Brain pericyte (primary cell): ENCODE data around the gene NTSR1.

Experiments
- DNase-seq: peaks from one replicate; pipeline ENCODE4 v3.0.0-alpha.2; 2012; ENCODE audit warnings: low read depth, low spot score

The NTSR1 gene

GRCh38 chr20:62800314-62801259 lies 92.0 kb downstream of the NTSR1 start:
- no peak for DNase-seq

DNA sequence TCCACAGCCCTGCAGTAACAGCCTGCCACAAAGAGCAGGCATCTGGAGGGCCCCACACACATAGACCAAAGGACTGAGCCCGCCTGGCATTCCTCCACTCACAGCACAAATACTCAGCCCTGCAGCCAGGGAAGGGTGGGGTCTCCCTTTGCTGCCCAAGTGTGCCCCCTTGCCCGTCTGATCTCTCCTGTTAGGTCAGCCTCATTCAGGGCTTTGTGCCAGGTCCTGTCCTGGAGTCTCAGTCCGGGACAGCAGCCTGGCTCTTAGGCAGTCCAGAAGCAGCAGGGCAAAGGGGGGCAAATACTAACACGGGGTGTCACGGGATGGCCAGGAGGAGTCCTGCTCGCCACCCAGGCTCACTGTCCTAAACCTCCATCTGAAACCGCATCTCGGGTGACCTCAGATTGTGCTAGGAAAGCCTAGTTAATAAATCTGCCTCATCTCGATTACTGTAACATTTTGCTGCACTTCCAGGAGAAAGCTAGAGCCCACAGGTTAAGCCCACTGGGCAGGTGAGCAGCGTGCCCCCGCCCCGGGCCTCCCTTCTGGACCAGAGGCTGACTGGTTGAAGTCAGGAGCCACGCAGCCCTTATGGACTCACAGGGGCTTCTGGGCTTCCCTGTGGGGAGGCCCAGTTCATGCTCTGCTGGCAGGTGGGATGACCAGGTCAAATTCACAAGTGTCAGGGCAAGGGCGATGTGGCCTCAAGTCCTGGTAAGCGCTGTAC lies 92.8 kb downstream of the NTSR1 start:
- DNase-seq = no peak

DNA sequence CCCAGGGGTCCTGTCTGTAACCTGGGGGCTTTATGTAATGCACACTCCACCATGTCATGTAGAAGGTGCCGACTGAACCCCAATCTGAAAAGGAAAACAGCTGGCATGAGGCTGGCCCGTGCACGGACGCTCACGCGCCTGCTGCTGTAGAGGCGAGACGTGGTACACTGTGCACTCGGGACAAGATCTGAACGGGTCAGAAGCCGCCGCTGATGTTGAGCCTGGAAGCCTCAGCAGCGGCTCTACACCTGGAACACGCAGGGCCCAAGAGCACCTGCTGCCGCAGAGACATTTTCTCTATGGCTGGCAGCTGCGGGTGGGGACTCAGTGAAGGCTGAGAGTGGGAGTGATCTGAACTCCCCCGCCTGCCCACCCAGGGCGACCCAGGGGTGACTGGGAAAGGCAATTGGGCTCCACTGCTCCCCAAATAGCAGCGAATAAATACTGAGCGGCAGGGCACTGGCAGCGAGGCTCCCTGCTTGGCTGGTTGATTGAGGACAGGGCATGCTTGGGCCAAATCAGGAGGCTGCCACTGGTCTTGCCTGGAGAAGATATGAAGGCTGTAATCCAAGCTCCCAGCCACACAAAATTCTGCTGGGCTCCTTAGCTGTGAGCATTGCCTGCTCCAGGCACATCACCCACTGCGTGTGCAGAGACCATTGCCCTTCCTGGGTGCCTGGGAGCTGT lies 93.5 kb downstream of the NTSR1 start:
- no peak for DNase-seq

- DNase-seq = no peak
These were observed 95.5 kb downstream of the NTSR1 start for GRCh38 chr20:62804021-62804626.

DNA sequence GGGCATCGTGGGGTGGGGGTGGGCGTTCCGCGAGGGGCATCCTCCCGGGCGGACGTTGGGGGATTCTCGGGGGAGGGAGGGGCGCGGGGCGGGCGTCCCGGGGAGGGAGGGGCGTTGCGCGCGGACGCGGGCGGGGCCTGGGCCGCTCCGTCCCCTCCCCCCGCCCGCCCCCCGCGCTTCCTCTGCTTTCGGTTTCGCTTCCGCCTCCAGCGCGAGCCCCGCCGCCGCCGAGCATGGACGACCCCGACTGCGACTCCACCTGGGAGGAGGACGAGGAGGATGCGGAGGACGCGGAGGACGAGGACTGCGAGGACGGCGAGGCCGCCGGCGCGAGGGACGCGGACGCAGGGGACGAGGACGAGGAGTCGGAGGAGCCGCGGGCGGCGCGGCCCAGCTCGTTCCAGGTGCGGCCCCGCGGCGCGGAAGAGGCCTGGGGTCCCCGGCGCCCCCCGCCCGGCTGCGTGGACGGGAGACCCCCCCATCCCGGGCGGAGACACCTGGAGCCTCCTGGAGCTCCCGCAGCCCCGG lies 96.1 kb downstream of the NTSR1 start, which contains the start of gene OGFR:
OGFR (plus strand) TSS at position 209 of the 528 bp plus-strand sequence; CDS start at position 234, 25 bp downstream.
- DNase-seq = no peak

GRCh38 chr20:62805155-62805710 lies 96.6 kb downstream of the NTSR1 start:
- no peak for DNase-seq

- DNase-seq = no peak
These were observed 97.2 kb downstream of the NTSR1 start for GRCh38 chr20:62805711-62806382.

- no peak for DNase-seq
These were observed 97.9 kb downstream of the NTSR1 start for GRCh38 chr20:62806383-62807050.

DNA sequence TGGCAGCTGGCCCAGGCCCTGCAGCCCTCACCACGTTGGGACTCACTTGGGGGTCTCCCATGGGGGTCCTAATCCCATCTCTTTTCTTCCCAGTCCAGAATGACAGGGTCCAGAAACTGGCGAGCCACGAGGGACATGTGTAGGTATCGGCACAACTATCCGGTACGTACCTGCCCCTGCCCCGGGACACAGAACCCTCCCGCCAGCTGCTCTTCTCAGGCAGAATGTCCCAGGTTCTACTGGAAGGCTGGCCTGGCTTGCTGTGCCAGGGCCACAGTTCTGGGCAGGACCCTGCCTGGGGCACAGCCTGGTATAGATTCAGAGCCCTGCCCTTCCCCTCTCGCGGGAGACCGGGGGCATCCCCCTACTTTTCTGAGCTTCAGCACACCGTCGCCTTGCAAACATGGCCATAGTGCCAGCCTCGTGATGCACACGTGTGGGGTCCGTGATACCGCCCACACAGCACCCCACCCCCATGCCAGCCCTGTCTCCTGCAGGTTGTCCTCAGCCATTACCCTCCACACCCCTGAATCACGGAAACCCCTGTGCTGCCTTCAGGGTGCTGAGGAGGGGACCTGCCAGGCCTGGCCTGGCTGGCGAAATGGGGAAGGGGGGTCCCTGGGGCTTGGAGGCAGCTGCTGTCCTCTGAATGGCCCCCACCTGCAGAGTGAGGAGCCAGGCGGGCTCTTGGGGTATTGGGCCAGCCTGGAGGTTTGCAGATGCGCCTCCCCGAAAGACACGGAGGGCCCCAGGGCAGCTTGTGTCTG lies 99.0 kb downstream of the NTSR1 start:
- no peak for DNase-seq

- no peak for DNase-seq
These were observed 99.7 kb downstream of the NTSR1 start for GRCh38 chr20:62808211-62808865.

DNA sequence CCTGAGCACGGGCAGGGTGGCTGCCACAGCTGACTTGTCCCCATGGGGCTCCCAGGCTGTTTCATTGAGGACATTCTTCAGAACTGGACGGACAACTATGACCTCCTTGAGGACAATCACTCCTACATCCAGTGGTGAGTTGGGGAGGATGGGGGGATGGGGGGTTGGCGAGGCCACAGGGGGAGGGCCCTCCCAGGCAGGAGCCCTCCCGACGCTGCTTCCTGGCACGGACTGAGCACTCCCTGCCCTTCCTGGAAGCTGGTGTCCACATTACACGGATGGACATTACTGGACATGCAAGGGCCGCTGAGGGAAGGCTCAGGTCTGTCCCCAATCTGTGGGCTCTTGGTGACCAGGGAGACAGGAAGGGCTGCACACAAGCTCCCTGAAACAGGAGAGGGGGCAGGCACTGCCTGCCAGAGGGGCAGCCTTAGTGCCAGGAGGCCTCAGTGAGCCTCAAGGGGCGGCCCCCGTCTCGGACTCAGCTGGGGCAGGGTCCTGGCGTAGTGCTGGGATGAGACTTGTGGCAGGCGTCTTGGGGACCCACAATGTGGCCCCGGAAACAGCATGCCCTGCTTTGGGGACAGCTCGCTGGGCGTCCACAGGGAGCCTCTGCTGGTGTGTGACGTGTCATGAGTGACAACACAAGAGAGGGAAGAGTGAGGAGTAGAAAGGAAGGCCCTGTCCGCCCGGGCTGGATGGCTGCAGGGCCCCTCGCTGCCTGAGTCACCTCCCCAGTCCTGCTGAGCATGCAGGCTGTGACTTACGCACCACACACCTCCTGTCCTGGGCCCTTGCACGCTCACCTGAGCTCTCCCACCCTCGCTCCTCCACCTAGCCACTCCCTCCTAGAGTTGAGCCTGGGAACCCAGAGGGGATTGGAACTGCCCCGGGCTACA lies 101.1 kb downstream of the NTSR1 start:
- no peak for DNase-seq

DNA sequence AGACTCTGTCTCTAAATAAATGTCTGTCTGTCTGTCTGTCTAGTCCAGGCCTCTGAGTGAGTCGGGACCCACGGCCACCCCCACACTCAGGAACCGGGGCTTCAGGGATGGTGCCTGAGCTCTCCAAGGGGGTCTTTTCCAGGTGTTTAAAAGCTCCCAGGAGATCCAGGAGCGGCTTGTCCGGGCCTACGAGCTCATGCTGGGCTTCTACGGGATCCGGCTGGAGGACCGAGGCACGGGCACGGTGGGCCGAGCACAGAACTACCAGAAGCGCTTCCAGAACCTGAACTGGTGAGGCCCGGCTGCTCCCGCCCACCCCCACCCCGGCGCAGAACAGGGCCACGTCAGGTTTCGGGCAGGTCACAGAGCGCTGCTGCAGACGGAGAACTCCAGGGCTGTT lies 102.7 kb downstream of the NTSR1 start:
- DNase-seq = no peak

- DNase-seq = no peak
These were observed 103.1 kb downstream of the NTSR1 start for GRCh38 chr20:62811720-62812119.
